ENCODE results near the gene GTPBP6.

GRCh38 chrX:267771-268261, 50.8 kb downstream of the GTPBP6 start:
- TF ChIP-seq CTCF (IDR thresholded peaks at IDR 0.05; ENCODE audit: low read depth, low read length) (no peak), POLR2A (IDR thresholded peaks at IDR 0.05; ENCODE audit: extremely low read depth, insufficient read length) (no peak), MAX (IDR thresholded peaks at IDR 0.05; ENCODE audit: low read depth, low read length) (no peak)

Measured in NB4 (cell line).